Mesenchymal stem cell (in vitro differentiated cells and primary cell): ENCODE data around the gene OR52I2.

Source experiments
- DNase-seq: peaks from one replicate; pipeline ENCODE4 v3.0.0-alpha.2; 2013
- H2AFZ ChIP-seq: one replicate; pipeline ENCODE4 v1.6.1; 2013; ENCODE audit warnings: low read depth, mild to moderate bottlenecking, control low read depth, inconsistent platforms, low read length, moderate library complexity
- H2AK5ac ChIP-seq: 2 replicates; pipeline ENCODE4 v1.6.1; 2013; ENCODE audit warnings: low read length, moderate library complexity, mild to moderate bottlenecking, inconsistent platforms; ENCODE audit not compliant: severe bottlenecking
- H2BK120ac ChIP-seq: one replicate; pipeline ENCODE4 v1.6.1; 2013; ENCODE audit warnings: low read depth, mild to moderate bottlenecking, inconsistent platforms, low read length, moderate library complexity
- H2BK12ac ChIP-seq, 2 experiments: one replicate each; pipeline ENCODE4 v1.6.1; 2013; ENCODE audit warnings: inconsistent platforms in 2 of 2, low read length in 2 of 2, mild to moderate bottlenecking in 2 of 2, moderate library complexity in 2 of 2, control low read depth in 1 of 2
- H2BK15ac ChIP-seq: one replicate; pipeline ENCODE4 v1.6.1; 2013; ENCODE audit warnings: mild to moderate bottlenecking, low read depth, inconsistent platforms; ENCODE audit not compliant: poor library complexity, severe bottlenecking
- H2BK5ac ChIP-seq: 2 replicates; pipeline ENCODE4 v1.6.1; 2013; ENCODE audit warnings: low read depth, mild to moderate bottlenecking, low read length, control low read depth, inconsistent platforms; ENCODE audit not compliant: poor library complexity, severe bottlenecking
- H3K14ac ChIP-seq, 2 experiments: one replicate each; pipeline ENCODE4 v1.6.1; 2013; ENCODE audit warnings: inconsistent platforms in 2 of 2, low read length in 2 of 2, control low read depth in 1 of 2, mild to moderate bottlenecking in 1 of 2, moderate library complexity in 1 of 2
- H3K18ac ChIP-seq, 2 experiments: one replicate each; pipeline ENCODE4 v1.6.1; 2013; ENCODE audit warnings: inconsistent platforms in 2 of 2, low read length in 2 of 2, control low read depth in 1 of 2, low read depth in 1 of 2, mild to moderate bottlenecking in 1 of 2
- H3K23ac ChIP-seq, 2 experiments: one replicate each; pipeline ENCODE4 v1.6.1; 2013; ENCODE audit warnings: inconsistent platforms in 2 of 2, low read length in 2 of 2, mild to moderate bottlenecking in 2 of 2, moderate library complexity in 2 of 2, control low read depth in 1 of 2
- H3K27ac ChIP-seq: 2 replicates; pipeline ENCODE4 v1.5.1; 2013; ENCODE audit warnings: mild to moderate bottlenecking, moderate library complexity, low read length, control low read depth, inconsistent platforms; ENCODE audit not compliant: poor library complexity, severe bottlenecking
- H3K27me3 ChIP-seq, 2 experiments: 2 replicates each; pipeline versions ENCODE4 v1.6.1 to v1.7.0; 2013; ENCODE audit warnings: low read length in 2 of 2, mild to moderate bottlenecking in 2 of 2, moderate library complexity in 2 of 2, control low read depth in 1 of 2, inconsistent platforms in 1 of 2; ENCODE audit not compliant: control insufficient read depth in 1 of 2, insufficient read depth in 1 of 2
- H3K36me3 ChIP-seq, 2 experiments: 2 replicates each; pipeline versions ENCODE4 v1.6.1 to v1.7.0; 2013; ENCODE audit warnings: low read length in 2 of 2, control low read depth in 1 of 2, inconsistent platforms in 1 of 2, low read depth in 1 of 2, mild to moderate bottlenecking in 1 of 2; ENCODE audit not compliant: insufficient read depth in 2 of 2, control insufficient read depth in 1 of 2
- H3K4ac ChIP-seq, 2 experiments: one replicate each; pipeline ENCODE4 v1.6.1; 2013; ENCODE audit warnings: inconsistent platforms in 2 of 2, low read length in 2 of 2, mild to moderate bottlenecking in 2 of 2, moderate library complexity in 2 of 2, control low read depth in 1 of 2, low read depth in 1 of 2
- H3K4me1 ChIP-seq: 2 replicates; pipeline ENCODE4 v1.6.1; 2013; ENCODE audit warnings: low read depth, low read length, control low read depth; ENCODE audit not compliant: control insufficient read depth, insufficient read depth
- H3K4me2 ChIP-seq: 2 replicates; pipeline ENCODE4 v1.6.1; 2013; ENCODE audit warnings: low read length, mild to moderate bottlenecking, inconsistent platforms; ENCODE audit not compliant: poor library complexity, severe bottlenecking
- H3K4me3 ChIP-seq, 2 experiments: 2 replicates each; pipeline versions ENCODE4 v1.5.1 to v1.7.0; 2013; ENCODE audit warnings: low read length in 2 of 2, mild to moderate bottlenecking in 2 of 2, control low read depth in 1 of 2, low read depth in 1 of 2; ENCODE audit not compliant: insufficient read depth in 1 of 2
- H3K79me1 ChIP-seq: replicated peaks from 2 replicates; pipeline ENCODE4 v1.6.1; 2013; ENCODE audit warnings: mild to moderate bottlenecking, control low read depth, low read length, inconsistent platforms; ENCODE audit not compliant: poor library complexity, severe bottlenecking
- H3K9ac ChIP-seq: 2 replicates; pipeline ENCODE4 v1.7.0; 2013; ENCODE audit warnings: mild to moderate bottlenecking, low read length, moderate library complexity
- H3K9me3 ChIP-seq: 2 replicates; pipeline ENCODE4 v1.7.0; 2013; ENCODE audit warnings: mild to moderate bottlenecking, low read length; ENCODE audit not compliant: control insufficient read depth
- H4K8ac ChIP-seq: one replicate; pipeline ENCODE4 v1.6.1; 2013; ENCODE audit warnings: inconsistent platforms, mild to moderate bottlenecking, low read length, moderate library complexity
- H4K91ac ChIP-seq: one replicate; pipeline ENCODE4 v1.6.1; 2013; ENCODE audit warnings: mild to moderate bottlenecking, low read length, inconsistent platforms
- WGBS: methylation state at CpG from one replicate; pipeline ENCODE4 v1.1.7; 2013; ENCODE audit warnings: mixed read lengths; 5-methylcytosine and 5-hydroxymethylcytosine counted together

OR52I2 gene

GRCh38 chr11:4589017-4589416 lies 7.5 kb downstream of the OR52I2 start:
- H2BK12ac ChIP-seq, result no peak overlapping the region
- no peak overlapping the region for H3K4ac ChIP-seq
- no peak overlapping the region for H3K18ac ChIP-seq
- no peak for DNase-seq
- no peaks in the 10 kb centered on the region for H3K36me3 ChIP-seq
- H2AFZ ChIP-seq, result no peak overlapping the region
- H2BK15ac ChIP-seq, result no peak overlapping the region
- 91% methylated on average over 3 of the region's 3 CpGs for WGBS
- H3K4me3 ChIP-seq, result no peak overlapping the region
- no peak overlapping the region for H4K91ac ChIP-seq
- H4K8ac ChIP-seq, result no peak overlapping the region
- H3K9ac ChIP-seq, result no peak overlapping the region
- no peaks in the 10 kb centered on the region for H3K79me1 ChIP-seq
- no peak overlapping the region for H3K14ac ChIP-seq
- no peaks in the 10 kb centered on the region for H3K4me1 ChIP-seq
- no peak overlapping the region for H3K27ac ChIP-seq
- no peak overlapping the region for H2BK120ac ChIP-seq
- H2AK5ac ChIP-seq, result no peak overlapping the region
- no peak overlapping the region for H2BK5ac ChIP-seq
- no peak overlapping the region for H3K4me2 ChIP-seq
- peaks cover 4 to 5% of the 10 kb centered on the region in 2 experiments for H3K27me3 ChIP-seq
- H3K23ac ChIP-seq, result no peak overlapping the region
- no peaks in the 10 kb centered on the region for H3K9me3 ChIP-seq

- no CpG with 5 or more reads among the region's 1 CpG for WGBS
- H3K4me3 ChIP-seq, result no peak within 1 kb of the TSS
Observed at GRCh38 chr11:4593739-4594138, 12.2 kb downstream of the OR52I2 start, which contains the start of gene OR52I1. OR52I1 (plus strand) TSS chr11:4594039; CDS start chr11:4594039, 0 bp downstream.

GRCh38 chr11:4605057-4605456 lies 23.5 kb downstream of the OR52I2 start:
- Histone ChIP-seq H2AK5ac (no peak overlapping the region), H3K4me2 (no peak overlapping the region), H3K23ac (no peak overlapping the region), H2BK5ac (no peak overlapping the region), H3K27me3 (no peaks in the 10 kb centered on the region), H3K27ac (no peak overlapping the region), H2BK12ac (no peak overlapping the region), H3K18ac (no peak overlapping the region), H3K79me1 (peaks cover 7% of the 10 kb centered on the region), H3K9me3 (no peaks in the 10 kb centered on the region), H3K36me3 (peaks cover 32 to 50% of the 10 kb centered on the region in 2 experiments), H2BK120ac (no peak overlapping the region), H3K9ac (no peak overlapping the region), H3K4me3 (no peak overlapping the region), H4K8ac (no peak overlapping the region), H2AFZ (no peak overlapping the region), H3K4ac (no peak overlapping the region), H2BK15ac (no peak overlapping the region), H3K4me1 (no peaks in the 10 kb centered on the region), H4K91ac (no peak overlapping the region), H3K14ac (no peak overlapping the region)
- WGBS, result 93% methylated on average over 4 of the region's 4 CpGs
- DNase-seq, result no peak

More at GRCh38 chr11:4593739-4594138, 12.2 kb downstream of the OR52I2 start, which contains the start of gene OR52I1:
- no peak within 1 kb of the TSS for H2BK120ac ChIP-seq
- DNase-seq, result no peak
- no peak within 1 kb of the TSS for H2BK5ac ChIP-seq
- H3K9ac ChIP-seq, result no peak within 1 kb of the TSS
- H2BK15ac ChIP-seq, result no peak within 1 kb of the TSS
- H4K91ac ChIP-seq, result no peak within 1 kb of the TSS
- no peak within 1 kb of the TSS for H2BK12ac ChIP-seq
- no peak within 1 kb of the TSS for H3K14ac ChIP-seq
- H3K36me3 ChIP-seq, result peaks cover 8 to 13% of the 10 kb centered on the region in 2 experiments
- no peak within 1 kb of the TSS for H2AFZ ChIP-seq
- no peak within 1 kb of the TSS for H3K23ac ChIP-seq
- H3K4me1 ChIP-seq, result no peaks in the 10 kb centered on the region
- H3K79me1 ChIP-seq, result no peaks in the 10 kb centered on the region
- no peak within 1 kb of the TSS for H3K18ac ChIP-seq
- H3K27me3 ChIP-seq, result peaks cover 0 to under 1% of the 10 kb centered on the region in 2 experiments
- H3K9me3 ChIP-seq, result no peaks in the 10 kb centered on the region
- H3K4ac ChIP-seq, result no peak within 1 kb of the TSS
- no peak within 1 kb of the TSS for H3K27ac ChIP-seq
- peak within 1 kb of the TSS; percentile 29 for H3K4me2 ChIP-seq
- H2AK5ac ChIP-seq, result no peak within 1 kb of the TSS
- H4K8ac ChIP-seq, result no peak within 1 kb of the TSS

- Histone ChIP-seq H2BK120ac (no peak overlapping the region), H3K36me3 (peaks cover 20 to 36% of the 10 kb centered on the region in 2 experiments), H3K4ac (no peak overlapping the region), H3K79me1 (peaks cover 7% of the 10 kb centered on the region), H2BK15ac (no peak overlapping the region), H2BK5ac (no peak overlapping the region), H3K27ac (no peak overlapping the region), H2AFZ (no peak overlapping the region), H3K23ac (no peak overlapping the region), H4K8ac (no peak overlapping the region), H3K4me1 (no peaks in the 10 kb centered on the region), H3K4me2 (no peak overlapping the region), H3K18ac (no peak overlapping the region), H4K91ac (no peak overlapping the region), H2AK5ac (no peak overlapping the region), H3K4me3 (peak overlapping the region in 1 of 2 experiments; percentile 85), H3K27me3 (no peaks in the 10 kb centered on the region), H3K14ac (no peak overlapping the region), H2BK12ac (no peak overlapping the region), H3K9ac (peak overlapping the region; percentile 93), H3K9me3 (no peaks in the 10 kb centered on the region)
- 40% methylated on average over 1 of the region's 1 CpG for WGBS
- DNase-seq, result peak; percentile 1
Observed at GRCh38 chr11:4606231-4607015, 24.9 kb downstream of the OR52I2 start.
